ENCODE measurements around the gene RICTOR. TPM values are rescaled to one million over a fixed set of nuclear protein-coding genes. Genes with fewer than 3 reads are reported as not detected.
"Not testable (repeated sequence)": the region's sequence is repeated elsewhere in the genome, so short reads cannot be mapped to it uniquely, and the experiment has no call there.

RICTOR gene
- total and polyA plus RNA-seq, 7 experiments from 2014 or later, result 16.2 to 96.2 (median 65.0) TPM

DNA sequence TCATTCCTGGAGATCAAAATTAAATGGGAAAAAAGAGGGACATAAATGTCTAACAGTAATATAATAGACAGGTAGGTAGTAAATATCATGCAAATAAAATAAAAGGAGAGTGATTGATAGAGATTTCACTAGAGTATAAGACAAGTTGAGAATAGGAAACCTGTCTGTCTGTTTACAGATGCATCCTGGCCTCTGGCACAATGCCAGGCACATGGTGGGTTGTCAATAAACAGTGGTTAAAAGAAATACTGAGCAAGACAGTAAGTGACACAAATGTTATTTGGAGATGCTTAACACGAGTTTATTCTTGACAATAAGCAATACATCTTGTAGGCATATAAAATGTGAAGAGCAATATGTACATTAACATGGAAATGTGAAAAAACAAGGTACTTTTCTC, 33.3 kb downstream of the RICTOR start:
- H3K4me3 Mint-ChIP-seq, result no peak overlapping the region
- H3K4me1 Mint-ChIP-seq, result peaks cover 7 to 76% (median 65%) of the 10 kb centered on the region in 7 donors
- CTCF ChIA-PET, result interaction anchor here (1.2 to 1.4 kb wide), 2 partner anchors 8 to 40 kb away, joined by 3 to 6 read pairs; no protein-coding TSS in a partner anchor

DNA sequence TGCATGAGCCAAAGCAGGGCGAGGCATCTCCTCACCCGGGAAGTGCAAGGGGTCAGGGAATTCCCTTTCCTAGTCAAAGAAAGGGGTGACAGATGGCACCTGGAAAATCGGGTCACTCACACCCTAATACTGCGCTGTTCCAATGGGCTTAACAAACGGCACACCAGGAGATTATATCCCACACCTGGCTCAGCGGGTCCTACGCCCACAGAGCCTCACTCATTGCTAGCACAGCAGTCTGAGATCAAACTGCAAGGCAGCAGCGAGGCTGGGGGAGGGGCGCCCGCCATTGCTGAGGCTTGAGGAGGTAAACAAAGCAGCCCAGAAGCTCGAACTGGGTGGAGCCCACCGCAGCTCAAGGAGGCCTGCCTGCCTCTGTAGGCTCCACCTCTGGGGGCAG, 39.7 kb downstream of the RICTOR start:
- H3K4me1 ChIP-seq (ENCODE audit: control insufficient read depth in 2 of 2, insufficient read depth in 2 of 2, low read length in 2 of 2); ATAC-seq; H3K9me3 ChIP-seq (ENCODE audit: control insufficient read depth in 2 of 3, low read length in 3 of 3); POLR2A ChIA-PET; H3K36me3 ChIP-seq (ENCODE audit: control insufficient read depth in 2 of 3, insufficient read depth in 3 of 3, low read length in 3 of 3); CTCF ChIA-PET; H3K27ac Mint-ChIP-seq; intact Hi-C loops (cut with micrococcal nuclease); H3K27me3 ChIP-seq (ENCODE audit: control insufficient read depth in 2 of 2, insufficient read depth in 2 of 2, low read length in 2 of 2); H3K27me3 Mint-ChIP-seq; DNase-seq; H3K27ac ChIP-seq (ENCODE audit: low read depth, low read length); H3K4me3 ChIP-seq (ENCODE audit: low read length): not testable (repeated sequence)
- peak overlapping the region in 2 of 10 donors; percentile 8 to 33 for H3K4me3 Mint-ChIP-seq
- peaks cover 20 to 79% (median 67%) of the 10 kb centered on the region in 7 donors for H3K4me1 Mint-ChIP-seq
- peaks cover 0 to 20% (median 4%) of the 10 kb centered on the region in 11 donors for H3K9me3 Mint-ChIP-seq
- peaks cover 8 to 43% (median 41%) of the 10 kb centered on the region in 5 donors for H3K36me3 Mint-ChIP-seq

More for the DNA sequence above, 33.3 kb downstream of the RICTOR start:
- Mint-ChIP-seq H3K27me3 (no peaks in the 10 kb centered on the region), H3K9me3 (peaks cover 0 to 11% (median under 1%) of the 10 kb centered on the region in 11 donors), H3K27ac (peak overlapping the region in 1 of 9 donors; percentile 32), H3K36me3 (peaks cover 12 to 36% (median 28%) of the 10 kb centered on the region in 5 donors)
- Histone ChIP-seq H3K27ac (ENCODE audit: low read depth, low read length) (no peak overlapping the region), H3K36me3 (ENCODE audit: control insufficient read depth in 2 of 3, insufficient read depth in 3 of 3, low read length in 3 of 3) (peaks cover 0 to 3% (median 0%) of the 10 kb centered on the region in 3 experiments), H3K9me3 (ENCODE audit: control insufficient read depth in 2 of 3, low read length in 3 of 3) (no peaks in the 10 kb centered on the region), H3K4me3 (ENCODE audit: low read length) (no peak overlapping the region), H3K27me3 (ENCODE audit: control insufficient read depth in 2 of 2, insufficient read depth in 2 of 2, low read length in 2 of 2) (no peaks in the 10 kb centered on the region), H3K4me1 (ENCODE audit: control insufficient read depth in 2 of 2, insufficient read depth in 2 of 2, low read length in 2 of 2) (peaks cover 4% of the 10 kb centered on the region in 2 donors)
- ATAC-seq, result no peak
- DNase-seq, result no peak
- POLR2A ChIA-PET, result interaction anchor here (0.6 to 0.7 kb wide), 4 partner anchors 32 to 263 kb away, joined by 3 read pairs; no protein-coding TSS in a partner anchor
- intact Hi-C loops (cut with micrococcal nuclease), result no loop called here

DNA sequence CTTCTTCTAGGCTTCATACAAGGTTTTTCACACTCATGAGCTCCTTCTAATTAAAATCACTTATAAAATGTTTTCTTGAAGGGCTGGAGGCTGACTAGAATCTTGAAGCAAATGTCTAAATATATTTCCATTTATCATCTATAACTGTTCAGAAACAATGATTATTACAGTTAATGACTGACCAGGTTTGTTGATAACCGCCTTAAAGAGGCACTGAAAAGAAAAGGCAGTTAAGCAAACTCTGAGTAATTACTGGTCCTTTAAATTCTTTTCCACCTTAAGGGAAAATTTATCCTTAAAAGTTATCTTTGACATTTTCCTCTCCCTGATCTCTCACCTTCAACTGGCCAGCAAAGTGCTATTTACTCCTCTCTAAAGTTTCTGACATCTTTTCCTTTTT, 43.2 kb downstream of the RICTOR start:
- POLR2A ChIA-PET, result no interaction called here
- no peak overlapping the region for H3K27ac ChIP-seq (ENCODE audit: low read depth, low read length)
- H3K9me3 ChIP-seq (ENCODE audit: control insufficient read depth in 2 of 3, low read length in 3 of 3), result peaks cover 0 to 7% (median 0%) of the 10 kb centered on the region in 3 experiments
- H3K4me1 ChIP-seq (ENCODE audit: control insufficient read depth in 2 of 2, insufficient read depth in 2 of 2, low read length in 2 of 2), result no peaks in the 10 kb centered on the region
- no peak for ATAC-seq
- intact Hi-C loops (cut with micrococcal nuclease), result loop anchor here in 1 of 2 donors (2.0 kb wide), 1 partner anchor 14 kb away; no protein-coding TSS in a partner anchor
- H3K4me1 Mint-ChIP-seq, result peaks cover 21 to 63% (median 56%) of the 10 kb centered on the region in 7 donors
- peak overlapping the region in 7 of 9 donors; percentile 7 to 64 (median 45) for H3K27ac Mint-ChIP-seq
- CTCF ChIA-PET, result no interaction called here
- H3K36me3 Mint-ChIP-seq, result peaks cover 8 to 71% (median 60%) of the 10 kb centered on the region in 5 donors
- H3K27me3 Mint-ChIP-seq, result no peaks in the 10 kb centered on the region
- H3K4me3 ChIP-seq (ENCODE audit: low read length), result no peak overlapping the region
- peaks cover 0 to 41% (median 12%) of the 10 kb centered on the region in 11 donors for H3K9me3 Mint-ChIP-seq
- H3K36me3 ChIP-seq (ENCODE audit: control insufficient read depth in 2 of 3, insufficient read depth in 3 of 3, low read length in 3 of 3), result peaks cover 0 to 9% (median 0%) of the 10 kb centered on the region in 3 experiments
- H3K4me3 Mint-ChIP-seq, result peak overlapping the region in 3 of 10 donors; percentile 0 to 26 (median 6)
- no peak for DNase-seq
- no peaks in the 10 kb centered on the region for H3K27me3 ChIP-seq (ENCODE audit: control insufficient read depth in 2 of 2, insufficient read depth in 2 of 2, low read length in 2 of 2)

GRCh38 chr5:39025456-39025855, 48.7 kb downstream of the RICTOR start:
- intact Hi-C loops (cut with micrococcal nuclease), result no loop called here
- ChIA-PET POLR2A (interaction anchor here (1.0 kb wide), 1 partner anchor 76 kb away, joined by 3 read pairs; no protein-coding TSS in a partner anchor), CTCF (no interaction called here)
- H3K9me3 Mint-ChIP-seq, result peaks cover 0 to 32% (median 12%) of the 10 kb centered on the region in 11 donors
- peaks cover 40 to 68% (median 66%) of the 10 kb centered on the region in 7 donors for H3K4me1 Mint-ChIP-seq
- Histone ChIP-seq H3K4me3 (ENCODE audit: low read length) (no peak overlapping the region), H3K27ac (ENCODE audit: low read depth, low read length) (no peak overlapping the region), H3K36me3 (ENCODE audit: control insufficient read depth in 2 of 3, insufficient read depth in 3 of 3, low read length in 3 of 3) (peaks cover 0 to 10% (median 0%) of the 10 kb centered on the region in 3 experiments), H3K9me3 (ENCODE audit: control insufficient read depth in 2 of 3, low read length in 3 of 3) (peaks cover 0 to 7% (median 0%) of the 10 kb centered on the region in 3 experiments), H3K4me1 (ENCODE audit: control insufficient read depth in 2 of 2, insufficient read depth in 2 of 2, low read length in 2 of 2) (peaks cover 4 to 13% of the 10 kb centered on the region in 2 donors), H3K27me3 (ENCODE audit: control insufficient read depth in 2 of 2, insufficient read depth in 2 of 2, low read length in 2 of 2) (no peaks in the 10 kb centered on the region)
- ATAC-seq (no peak), DNase-seq (no peak)
- no peaks in the 10 kb centered on the region for H3K27me3 Mint-ChIP-seq
- peaks cover 5 to 63% (median 42%) of the 10 kb centered on the region in 5 donors for H3K36me3 Mint-ChIP-seq
- peak overlapping the region in 1 of 10 donors; percentile 48 for H3K4me3 Mint-ChIP-seq
- peak overlapping the region in 2 of 9 donors; percentile 17 to 41 for H3K27ac Mint-ChIP-seq

- CTCF ChIA-PET, result interaction anchor here (0.6 kb wide), 2 partner anchors 14 to 95 kb away, joined by 3 read pairs; no protein-coding TSS in a partner anchor
- intact Hi-C loops (cut with micrococcal nuclease), result no loop called here
- ATAC-seq (no peak), DNase-seq (no peak)
- H3K27ac ChIP-seq (ENCODE audit: low read depth, low read length), result no peak overlapping the region
- peaks cover 4 to 13% of the 10 kb centered on the region in 2 donors for H3K4me1 ChIP-seq (ENCODE audit: control insufficient read depth in 2 of 2, insufficient read depth in 2 of 2, low read length in 2 of 2)
- Mint-ChIP-seq H3K4me3 (peak overlapping the region in 6 of 10 donors; percentile 4 to 48 (median 16)), H3K36me3 (peaks cover 7 to 61% (median 38%) of the 10 kb centered on the region in 5 donors), H3K4me1 (peaks cover 40 to 69% (median 63%) of the 10 kb centered on the region in 7 donors), H3K9me3 (peaks cover 0 to 29% (median 11%) of the 10 kb centered on the region in 11 donors), H3K27ac (peak overlapping the region in 3 of 9 donors; percentile 17 to 41 (median 40)), H3K27me3 (no peaks in the 10 kb centered on the region)
- peaks cover 0 to 7% (median 0%) of the 10 kb centered on the region in 3 experiments for H3K9me3 ChIP-seq (ENCODE audit: control insufficient read depth in 2 of 3, low read length in 3 of 3)
- POLR2A ChIA-PET, result interaction anchor here (1.0 kb wide), 1 partner anchor 77 kb away, joined by 3 read pairs; no protein-coding TSS in a partner anchor
- H3K36me3 ChIP-seq (ENCODE audit: control insufficient read depth in 2 of 3, insufficient read depth in 3 of 3, low read length in 3 of 3), result peaks cover 0 to 13% (median 2%) of the 10 kb centered on the region in 3 experiments
- H3K4me3 ChIP-seq (ENCODE audit: low read length), result no peak overlapping the region
- H3K27me3 ChIP-seq (ENCODE audit: control insufficient read depth in 2 of 2, insufficient read depth in 2 of 2, low read length in 2 of 2), result no peaks in the 10 kb centered on the region
These were observed 49.3 kb downstream of the RICTOR start for GRCh38 chr5:39024884-39025283.

DNA sequence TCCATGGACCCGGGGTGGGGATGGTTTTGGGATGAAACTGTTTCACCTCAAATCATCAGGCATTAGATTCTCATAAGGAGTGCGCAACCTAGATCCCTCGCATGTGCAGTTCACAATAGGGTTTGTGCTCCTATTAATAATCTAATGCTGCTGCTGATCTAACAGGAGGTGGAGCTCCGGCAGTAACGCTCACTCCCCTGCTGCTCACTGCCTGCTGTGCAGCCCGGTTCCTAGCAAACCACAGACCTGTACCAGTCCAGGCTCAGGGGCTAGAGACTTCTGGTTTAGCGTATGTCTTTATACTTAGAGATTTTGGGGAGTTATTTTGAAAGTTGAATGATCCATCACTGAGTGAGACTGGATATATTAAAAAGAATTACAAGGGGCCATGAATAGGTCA, 50.2 kb downstream of the RICTOR start:
- peaks cover 0 to 22% (median 9%) of the 10 kb centered on the region in 3 experiments for H3K36me3 ChIP-seq (ENCODE audit: control insufficient read depth in 2 of 3, insufficient read depth in 3 of 3, low read length in 3 of 3)
- POLR2A ChIA-PET, result interaction anchor here (1.2 kb wide), 1 partner anchor 49 kb away, joined by 5 read pairs; no protein-coding TSS in a partner anchor
- no peak for DNase-seq
- CTCF ChIA-PET, result no interaction called here
- H3K4me1 ChIP-seq (ENCODE audit: control insufficient read depth in 2 of 2, insufficient read depth in 2 of 2, low read length in 2 of 2), result peaks cover 4 to 13% of the 10 kb centered on the region in 2 donors
- H3K27me3 ChIP-seq (ENCODE audit: control insufficient read depth in 2 of 2, insufficient read depth in 2 of 2, low read length in 2 of 2), result no peaks in the 10 kb centered on the region
- no peak overlapping the region for H3K4me3 ChIP-seq (ENCODE audit: low read length)
- Mint-ChIP-seq H3K27me3 (no peaks in the 10 kb centered on the region), H3K4me3 (peak overlapping the region in 5 of 10 donors; percentile 3 to 49 (median 36)), H3K4me1 (peaks cover 40 to 78% (median 71%) of the 10 kb centered on the region in 7 donors), H3K27ac (peak overlapping the region in 2 of 9 donors; percentile 35 to 40), H3K9me3 (peaks cover 0 to 21% (median 11%) of the 10 kb centered on the region in 11 donors), H3K36me3 (peaks cover 12 to 63% (median 41%) of the 10 kb centered on the region in 5 donors)
- intact Hi-C loops (cut with micrococcal nuclease), result no loop called here
- H3K27ac ChIP-seq (ENCODE audit: low read depth, low read length), result no peak overlapping the region
- peaks cover 0 to 7% (median 0%) of the 10 kb centered on the region in 3 experiments for H3K9me3 ChIP-seq (ENCODE audit: control insufficient read depth in 2 of 3, low read length in 3 of 3)
- ATAC-seq, result peak; percentile 53

Measured in naive thymus-derived CD4-positive, alpha-beta T cell (primary cell).